TTC549 (cell line): ENCODE results near the gene CYTH3.
"Not testable (repeated sequence)": the region's sequence is repeated elsewhere in the genome, so short reads cannot be mapped to it uniquely, and the experiment has no call there.

ENCODE experiments used
- FAIRE-seq: peaks from 2 replicates; lab custom pipeline; 2012; peaks lifted over from hg19 to GRCh38; lab: Jason Lieb, UNC

The CYTH3 gene

GRCh38 chr7:6229284-6229683 lies 43.1 kb downstream of the CYTH3 start:
- not testable (repeated sequence) for FAIRE-seq

- FAIRE-seq, result no peak
Observed at GRCh38 chr7:6228361-6229229, 43.8 kb downstream of the CYTH3 start.

GRCh38 chr7:6227294-6227846 lies 45.1 kb downstream of the CYTH3 start:
- FAIRE-seq, result no peak

GRCh38 chr7:6226194-6226799 lies 46.1 kb downstream of the CYTH3 start:
- FAIRE-seq, result no peak

- FAIRE-seq, result not testable (repeated sequence)
Observed at GRCh38 chr7:6223411-6223810, 49.0 kb downstream of the CYTH3 start.

GRCh38 chr7:6223010-6223409 lies 49.4 kb downstream of the CYTH3 start:
- not testable (repeated sequence) for FAIRE-seq

GRCh38 chr7:6221340-6222319 lies 50.8 kb downstream of the CYTH3 start:
- no peak for FAIRE-seq

GRCh38 chr7:6218329-6218728 lies 54.1 kb downstream of the CYTH3 start:
- no peak for FAIRE-seq

GRCh38 chr7:6212008-6212407 lies 60.4 kb downstream of the CYTH3 start:
- FAIRE-seq, result no peak

GRCh38 chr7:6210621-6211372 lies 61.6 kb downstream of the CYTH3 start:
- FAIRE-seq, result no peak

GRCh38 chr7:6209340-6209739 lies 63.1 kb downstream of the CYTH3 start:
- FAIRE-seq, result no peak

- no peak for FAIRE-seq
Observed at GRCh38 chr7:6208573-6209328, 63.7 kb downstream of the CYTH3 start.

GRCh38 chr7:6205971-6206660 lies 66.3 kb downstream of the CYTH3 start:
- no peak for FAIRE-seq

GRCh38 chr7:6203381-6203780 lies 69.0 kb downstream of the CYTH3 start:
- no peak for FAIRE-seq

- FAIRE-seq, result no peak
Observed at GRCh38 chr7:6202117-6202516, 70.3 kb downstream of the CYTH3 start.

GRCh38 chr7:6200971-6201370 lies 71.5 kb downstream of the CYTH3 start:
- FAIRE-seq, result no peak

- no peak for FAIRE-seq
Observed at GRCh38 chr7:6198689-6199595, 73.5 kb downstream of the CYTH3 start.

GRCh38 chr7:6197801-6198551 lies 74.4 kb downstream of the CYTH3 start:
- no peak for FAIRE-seq
